IPS DF 4.7 (cell line): ENCODE results near the gene TECR.
"Not testable (repeated sequence)": the region's sequence is repeated elsewhere in the genome, so short reads cannot be mapped to it uniquely, and the experiment has no call there.

Source experiments
- DNase-seq: peaks from one replicate; pipeline ENCODE4 v3.0.0-alpha.2; 2013; ENCODE audit warnings: low spot score; ENCODE audit errors: extremely low read depth

The TECR gene

DNA sequence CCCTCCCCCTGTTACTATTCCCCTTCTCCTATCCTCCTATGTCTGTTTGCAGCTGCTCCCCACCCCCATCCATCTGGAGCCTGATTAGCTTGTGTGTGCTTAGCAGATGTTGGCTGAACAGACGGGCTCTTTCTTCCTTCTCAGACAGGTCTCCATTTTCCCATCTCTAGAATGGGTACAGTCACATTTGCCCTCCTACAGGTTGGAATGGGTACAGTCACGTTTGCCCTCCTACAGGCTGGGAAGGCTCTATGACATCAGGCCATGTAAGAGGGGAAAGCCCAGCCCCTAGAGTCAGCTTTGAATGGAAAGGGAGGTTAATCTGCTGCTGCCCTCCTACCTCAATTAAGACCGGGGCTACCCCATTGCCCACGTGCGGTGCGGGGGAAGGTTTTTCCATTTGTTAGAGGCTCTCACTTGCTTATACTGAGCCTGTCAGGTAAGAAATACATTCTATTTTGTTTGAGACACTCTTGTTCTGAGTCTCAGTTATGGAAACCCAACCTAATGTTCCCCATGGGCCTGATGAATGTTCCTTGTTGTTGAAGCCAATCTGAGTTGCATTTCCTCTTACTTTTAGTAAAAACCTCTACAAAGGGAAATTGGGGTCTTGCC is 51.3 kb downstream of the TECR start:
- no peak for DNase-seq

DNA sequence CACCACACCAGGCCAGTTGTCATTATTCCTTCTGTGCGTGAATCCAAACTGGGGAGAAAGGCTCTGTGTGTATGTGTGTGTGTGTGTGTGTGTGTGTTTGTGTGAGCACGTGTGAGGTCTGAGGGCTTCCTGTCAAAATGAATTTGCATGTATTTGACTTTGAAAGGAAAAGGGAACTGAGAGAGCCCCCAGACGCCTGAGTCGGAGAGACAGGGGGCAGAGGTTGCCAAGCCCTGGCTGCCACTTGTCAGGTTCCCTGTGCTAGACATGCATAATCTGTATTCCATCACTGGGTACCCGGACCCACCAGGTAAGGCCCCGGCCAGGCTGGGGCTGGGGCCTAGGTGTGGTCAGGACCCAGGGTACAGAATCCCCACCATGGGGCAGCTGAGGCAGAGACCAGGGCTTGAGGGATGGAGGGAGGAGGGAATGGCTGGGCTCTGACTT is 53.5 kb downstream of the TECR start, which contains the start of gene CLEC17A:
TSS of gene CLEC17A (plus strand) at position 191 of the 447 bp plus-strand sequence. CDS start at position 268, 77 bp downstream.
- no peak for DNase-seq

DNA sequence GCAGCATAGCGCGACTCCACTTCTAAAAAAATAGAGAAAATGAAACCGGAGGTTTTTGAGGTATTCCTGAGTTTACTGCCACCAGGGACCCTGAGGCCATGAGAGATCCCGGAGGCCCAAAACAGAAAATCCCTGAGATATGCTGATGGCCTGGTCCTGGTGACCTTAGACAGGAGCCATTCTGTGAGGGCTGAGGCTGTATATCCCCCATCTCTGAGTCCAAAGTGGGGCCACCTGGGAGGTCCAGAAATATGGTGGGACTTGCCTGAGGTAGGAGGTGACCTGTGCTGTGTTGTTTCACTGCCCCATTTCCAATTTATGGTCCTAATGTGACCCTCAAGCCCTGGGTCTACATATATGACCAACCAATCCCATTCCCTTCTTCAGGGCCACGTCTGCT is 55.0 kb downstream of the TECR start:
- DNase-seq: not testable (repeated sequence)

DNA sequence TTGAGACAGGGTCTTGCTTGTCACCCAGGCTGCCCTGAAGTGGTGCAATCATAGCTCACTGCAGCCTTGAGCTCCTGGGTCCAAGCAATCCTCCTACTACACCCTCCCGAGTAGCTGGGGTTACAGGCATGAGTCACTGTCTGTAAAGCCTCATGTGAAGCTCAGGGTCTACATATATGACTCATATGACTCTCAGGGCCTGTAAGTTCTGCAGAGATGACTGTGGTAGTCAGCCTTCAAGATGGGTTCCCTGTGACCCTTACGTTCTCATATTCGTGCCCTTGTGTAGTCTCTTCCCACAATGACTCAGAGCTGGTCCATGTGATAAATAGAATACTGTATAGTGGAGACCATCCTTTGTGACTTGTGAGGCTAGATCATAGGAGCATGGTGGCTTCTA is 55.8 kb downstream of the TECR start:
- DNase-seq: not testable (repeated sequence)

DNA sequence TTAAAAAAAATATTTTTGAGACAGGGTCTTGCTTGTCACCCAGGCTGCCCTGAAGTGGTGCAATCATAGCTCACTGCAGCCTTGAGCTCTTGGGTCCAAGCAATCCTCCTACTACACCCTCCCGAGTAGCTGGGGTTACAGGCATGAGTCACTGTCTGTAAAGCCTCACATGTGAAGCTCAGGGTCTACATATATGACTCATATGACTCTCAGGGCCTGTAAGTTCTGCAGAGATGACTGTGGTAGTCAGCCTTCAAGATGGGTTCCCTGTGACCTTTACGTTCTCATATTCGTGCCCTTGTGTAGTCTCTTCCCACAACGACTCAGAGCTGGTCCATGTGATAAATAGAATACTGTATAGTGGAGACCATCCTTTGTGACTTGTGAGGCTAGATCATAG is 60.0 kb downstream of the TECR start:
- not testable (repeated sequence) for DNase-seq

DNA sequence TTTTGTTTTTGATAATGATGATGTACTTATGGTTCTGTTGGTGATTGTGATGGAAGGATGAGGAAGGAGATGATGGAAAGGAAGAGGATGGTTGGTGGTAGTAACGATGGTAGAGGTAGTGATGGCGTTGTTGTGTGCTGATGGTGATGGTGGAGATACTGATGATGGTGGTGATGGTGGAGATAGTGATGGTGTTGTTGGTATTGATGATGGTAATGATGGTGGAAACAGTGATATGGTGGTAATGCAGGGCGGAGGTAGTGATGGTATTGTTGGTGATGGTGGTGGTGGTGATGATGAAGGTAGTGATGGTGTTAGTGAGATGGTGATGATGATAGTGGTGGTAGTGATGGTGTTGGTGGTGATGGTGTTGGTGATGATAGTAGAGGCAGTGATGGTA is 66.2 kb downstream of the TECR start:
- DNase-seq: no peak

DNA sequence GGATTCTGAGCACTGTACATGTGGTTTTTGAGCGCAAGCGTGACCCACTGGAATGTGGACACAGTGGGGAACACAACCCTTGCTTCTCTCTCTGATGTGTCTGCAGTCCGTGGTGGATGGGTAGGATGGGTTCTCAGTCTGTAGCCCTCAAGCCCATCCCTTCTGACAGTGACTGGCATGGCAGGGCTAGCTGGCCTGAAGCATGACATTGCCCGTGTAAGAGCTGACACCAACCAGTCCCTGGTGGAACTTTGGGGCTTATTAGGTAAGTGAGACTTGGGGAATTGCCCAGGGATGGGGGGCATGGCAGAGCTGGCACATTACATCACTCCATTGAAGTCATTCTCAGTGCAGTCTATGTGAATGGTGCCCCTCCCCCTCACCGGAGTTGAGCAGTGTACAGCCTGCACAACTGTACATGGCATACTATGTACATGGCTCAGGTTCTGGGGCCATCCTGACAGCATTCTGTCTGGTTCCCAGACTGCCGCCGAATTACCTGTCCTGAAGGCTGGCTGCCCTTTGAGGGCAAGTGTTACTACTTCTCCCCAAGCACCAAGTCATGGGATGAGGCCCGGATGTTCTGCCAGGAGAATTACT is 70.3 kb downstream of the TECR start:
- DNase-seq: no peak

DNA sequence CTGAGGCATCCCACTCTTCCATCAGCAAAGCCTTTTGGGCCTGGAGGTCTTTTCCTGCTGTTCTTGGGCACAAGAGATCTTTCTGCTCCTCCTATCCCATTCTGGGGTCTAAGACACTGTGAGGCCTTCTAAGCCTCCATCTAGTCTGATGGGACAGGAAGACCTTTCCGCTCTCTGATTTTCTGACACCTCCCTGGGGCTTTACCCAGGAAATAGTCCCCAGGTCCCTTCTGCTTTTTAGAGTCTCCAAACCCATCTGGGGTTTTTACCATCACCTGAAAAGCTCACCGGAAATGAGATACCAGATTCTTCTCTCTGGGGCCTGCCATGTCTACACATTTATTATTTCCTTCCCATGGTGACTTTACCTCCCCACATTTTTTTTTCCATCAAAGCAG is 74.6 kb downstream of the TECR start:
- no peak for DNase-seq

DNA sequence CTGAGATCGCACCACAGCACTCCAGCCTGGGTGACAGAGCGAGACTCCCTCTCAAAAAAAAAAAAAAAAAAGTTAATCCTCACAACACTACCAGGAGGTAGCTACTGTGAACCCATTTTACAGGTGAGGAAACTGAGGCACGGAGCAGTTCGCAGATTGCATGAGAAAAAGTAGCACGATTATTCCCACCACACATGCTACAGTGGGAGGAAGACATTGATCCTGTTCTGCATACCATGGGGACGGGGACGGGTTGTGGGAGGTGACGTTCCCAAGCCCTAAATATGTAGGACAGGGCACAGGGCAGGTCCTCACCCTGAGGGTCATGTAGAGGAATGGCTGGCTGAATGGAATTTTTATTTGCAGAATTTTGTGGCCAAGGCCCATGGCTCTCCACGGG is 77.2 kb downstream of the TECR start:
- DNase-seq: no peak

DNA sequence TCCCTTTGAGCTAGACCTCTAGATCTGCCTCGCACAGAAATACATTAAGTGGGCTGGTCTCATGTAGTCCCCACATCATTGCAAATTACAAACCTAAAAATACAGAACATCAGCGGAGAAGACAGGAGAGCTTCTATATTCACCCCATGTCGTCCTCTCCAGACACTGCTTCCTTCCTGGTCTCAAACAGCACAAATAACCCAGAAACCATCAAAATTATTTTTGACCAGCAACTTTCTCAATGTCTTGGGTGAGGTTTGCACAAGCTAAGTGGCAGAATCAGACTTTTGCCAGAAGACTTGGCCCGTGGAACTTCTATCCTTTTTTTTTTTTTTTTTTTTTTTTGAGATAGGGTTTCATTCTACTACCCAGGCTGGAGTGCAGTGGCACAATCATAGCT is 81.7 kb downstream of the TECR start:
- no peak for DNase-seq

DNA sequence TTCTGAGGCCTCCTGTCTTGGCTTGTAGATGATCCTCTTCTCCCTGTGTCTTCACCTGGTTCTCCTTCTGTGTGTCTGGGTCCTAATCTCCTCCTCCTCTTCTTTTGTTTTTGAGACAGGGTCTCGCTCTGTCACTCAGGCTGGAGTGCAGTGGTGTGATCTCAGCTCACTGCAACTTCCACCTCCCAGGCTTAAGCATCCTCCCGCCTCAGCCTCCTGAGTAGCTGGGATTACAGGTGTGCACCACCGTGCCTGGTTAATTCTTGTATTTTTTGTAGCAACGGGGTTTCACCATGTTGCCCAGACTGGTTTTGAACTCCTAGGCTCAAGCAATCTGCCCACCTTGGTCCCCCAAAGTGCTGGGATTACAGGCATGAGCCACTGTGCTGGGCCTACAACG is 82.8 kb downstream of the TECR start:
- DNase-seq: not testable (repeated sequence)

DNA sequence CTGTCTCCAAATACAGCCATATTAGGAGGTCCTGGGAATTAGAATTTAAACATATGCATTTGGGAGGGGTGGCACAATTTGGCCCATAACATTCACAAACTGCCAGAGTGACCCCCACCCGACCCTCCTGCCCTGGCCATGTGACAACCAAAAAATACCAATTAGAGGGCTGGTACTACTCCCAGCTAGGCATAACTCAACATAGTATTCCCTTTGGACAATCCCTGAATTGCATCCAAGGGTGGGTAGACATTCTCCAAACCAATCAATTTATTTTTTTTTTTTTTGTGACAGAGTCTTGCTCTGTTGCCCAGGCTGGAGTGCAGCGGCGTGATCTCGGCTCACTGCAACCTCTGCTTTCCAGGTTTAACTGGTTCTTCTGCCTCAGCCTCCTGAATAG is 83.3 kb downstream of the TECR start:
- DNase-seq: no peak

DNA sequence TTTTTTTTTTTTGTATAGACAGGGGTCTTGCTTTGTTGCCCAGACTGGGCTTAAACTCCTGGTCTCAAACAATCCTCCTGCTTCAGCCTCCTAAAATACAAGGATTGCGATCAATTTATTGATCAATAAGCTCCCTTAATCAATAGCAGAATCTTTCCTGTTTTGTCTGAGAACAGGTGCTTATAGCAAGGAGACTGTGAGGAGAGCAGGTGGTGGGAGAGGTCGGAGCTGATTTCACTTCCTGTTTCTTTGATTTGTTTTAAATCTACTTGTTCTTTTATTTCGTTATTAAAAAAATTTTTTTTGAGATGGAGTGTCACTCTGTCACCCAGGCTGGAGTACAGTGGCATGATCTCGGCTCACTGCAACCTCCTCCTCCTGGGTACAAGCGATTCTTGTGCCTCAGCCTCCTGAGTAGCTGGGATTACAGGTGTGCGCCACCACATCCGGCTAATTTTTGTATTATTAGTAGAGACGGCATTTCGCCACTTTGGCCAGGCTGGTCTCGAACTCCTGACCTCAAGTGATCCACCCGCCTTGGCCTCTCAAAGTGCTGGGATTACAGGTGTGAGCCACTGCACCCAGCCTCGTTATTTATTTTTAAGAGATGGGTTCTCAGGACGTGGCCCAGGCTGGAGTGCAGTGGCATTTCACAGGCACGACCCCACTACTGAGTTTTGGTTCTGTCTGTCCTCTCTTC is 84.2 kb downstream of the TECR start:
- not testable (repeated sequence) for DNase-seq

DNA sequence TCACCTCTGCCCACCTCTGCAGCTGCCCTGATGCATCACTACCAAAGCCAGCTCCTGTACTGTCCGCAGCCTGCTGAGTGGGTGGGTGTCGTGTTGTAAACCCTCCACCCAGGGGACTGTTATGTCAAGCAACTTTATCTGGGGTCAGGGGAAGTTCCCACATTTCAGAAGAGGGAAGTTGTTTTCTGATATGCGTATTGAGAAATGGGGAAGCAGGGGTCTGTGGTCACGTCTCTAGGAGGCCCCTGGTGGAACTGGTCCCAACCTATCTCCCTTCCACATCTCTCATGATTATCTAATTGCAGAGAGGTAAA is 84.7 kb downstream of the TECR start:
- no peak for DNase-seq
